ENCODE measurements around the gene HSD3B7.

The HSD3B7 gene

DNA sequence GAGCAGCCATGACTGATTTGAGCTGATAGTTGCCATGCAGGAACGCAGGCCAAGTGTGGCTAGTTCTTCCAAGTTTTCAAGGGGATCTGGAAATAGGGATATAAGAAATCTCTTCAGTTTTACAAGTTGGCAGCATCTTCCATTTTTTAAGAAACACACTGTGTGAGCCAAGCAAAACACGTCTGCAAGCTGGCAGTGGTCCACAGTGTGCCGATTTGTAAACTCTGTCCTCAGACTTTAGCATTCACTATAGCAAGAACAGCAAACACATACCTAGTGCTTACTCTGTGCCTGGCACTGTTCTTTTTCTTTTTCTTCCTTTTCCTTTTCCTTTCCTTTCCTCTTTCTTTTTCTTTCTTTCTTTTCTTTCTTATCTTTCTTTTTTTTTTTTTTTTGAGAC is 33.3 kb upstream of the HSD3B7 start:
- no peak for FAIRE-seq
- DNase-seq (ENCODE audit: insufficient read length, low spot score): no peak
- TF ChIP-seq, protein P1, sequence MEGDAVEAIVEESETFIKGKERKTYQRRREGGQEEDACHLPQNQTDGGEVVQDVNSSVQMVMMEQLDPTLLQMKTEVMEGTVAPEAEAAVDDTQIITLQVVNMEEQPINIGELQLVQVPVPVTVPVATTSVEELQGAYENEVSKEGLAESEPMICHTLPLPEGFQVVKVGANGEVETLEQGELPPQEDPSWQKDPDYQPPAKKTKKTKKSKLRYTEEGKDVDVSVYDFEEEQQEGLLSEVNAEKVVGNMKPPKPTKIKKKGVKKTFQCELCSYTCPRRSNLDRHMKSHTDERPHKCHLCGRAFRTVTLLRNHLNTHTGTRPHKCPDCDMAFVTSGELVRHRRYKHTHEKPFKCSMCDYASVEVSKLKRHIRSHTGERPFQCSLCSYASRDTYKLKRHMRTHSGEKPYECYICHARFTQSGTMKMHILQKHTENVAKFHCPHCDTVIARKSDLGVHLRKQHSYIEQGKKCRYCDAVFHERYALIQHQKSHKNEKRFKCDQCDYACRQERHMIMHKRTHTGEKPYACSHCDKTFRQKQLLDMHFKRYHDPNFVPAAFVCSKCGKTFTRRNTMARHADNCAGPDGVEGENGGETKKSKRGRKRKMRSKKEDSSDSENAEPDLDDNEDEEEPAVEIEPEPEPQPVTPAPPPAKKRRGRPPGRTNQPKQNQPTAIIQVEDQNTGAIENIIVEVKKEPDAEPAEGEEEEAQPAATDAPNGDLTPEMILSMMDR (IDR thresholded peaks at IDR 0.05; ENCODE audit: insufficient read depth, missing control alignments): no peak

DNA sequence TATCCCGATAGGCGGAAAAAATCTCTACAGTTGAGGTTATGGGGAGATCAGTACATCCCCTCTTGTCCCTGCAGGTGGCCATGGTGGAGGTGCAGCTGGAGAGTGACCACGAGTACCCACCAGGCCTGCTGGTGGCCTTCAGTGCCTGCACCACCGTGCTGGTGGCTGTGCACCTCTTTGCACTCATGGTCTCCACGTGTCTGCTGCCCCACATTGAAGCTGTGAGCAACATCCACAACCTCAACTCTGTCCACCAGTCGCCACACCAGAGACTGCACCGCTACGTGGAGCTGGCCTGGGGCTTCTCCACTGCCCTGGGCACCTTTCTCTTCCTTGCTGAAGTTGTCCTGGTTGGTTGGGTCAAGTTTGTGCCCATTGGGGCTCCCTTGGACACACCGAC is 31.9 kb upstream of the HSD3B7 start:
- DNase-seq (ENCODE audit: insufficient read length, low spot score): no peak
- TF ChIP-seq, protein P1 (IDR thresholded peaks at IDR 0.05; ENCODE audit: insufficient read depth, missing control alignments): no peak
- FAIRE-seq: no peak

DNA sequence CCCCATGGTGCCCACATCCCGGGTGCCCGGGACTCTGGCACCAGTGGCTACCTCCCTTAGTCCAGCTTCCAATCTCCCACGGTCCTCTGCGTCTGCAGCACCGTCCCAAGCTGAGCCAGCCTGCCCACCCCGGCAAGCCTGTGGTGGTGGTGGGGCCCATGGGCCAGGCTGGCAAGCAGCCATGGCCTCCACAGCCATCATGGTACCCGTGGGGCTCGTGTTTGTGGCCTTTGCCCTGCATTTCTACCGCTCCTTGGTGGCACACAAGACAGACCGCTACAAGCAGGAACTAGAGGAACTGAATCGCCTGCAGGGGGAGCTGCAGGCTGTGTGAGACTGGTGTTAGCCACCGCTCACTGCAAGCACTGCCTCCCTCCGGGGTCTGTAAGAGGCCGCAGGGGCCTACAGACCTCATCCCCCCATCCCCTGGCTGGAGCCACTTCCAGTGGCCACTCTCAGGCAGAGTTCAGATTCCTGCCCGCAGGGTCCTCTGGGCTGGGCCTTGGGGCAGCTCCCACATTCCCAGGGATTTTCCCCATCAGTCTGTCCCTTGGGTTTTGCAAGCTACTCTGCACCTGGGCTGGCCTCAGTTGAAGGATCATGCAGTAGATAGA is 31.4 kb upstream of the HSD3B7 start:
- no peak for DNase-seq (ENCODE audit: insufficient read length, low spot score)

DNA sequence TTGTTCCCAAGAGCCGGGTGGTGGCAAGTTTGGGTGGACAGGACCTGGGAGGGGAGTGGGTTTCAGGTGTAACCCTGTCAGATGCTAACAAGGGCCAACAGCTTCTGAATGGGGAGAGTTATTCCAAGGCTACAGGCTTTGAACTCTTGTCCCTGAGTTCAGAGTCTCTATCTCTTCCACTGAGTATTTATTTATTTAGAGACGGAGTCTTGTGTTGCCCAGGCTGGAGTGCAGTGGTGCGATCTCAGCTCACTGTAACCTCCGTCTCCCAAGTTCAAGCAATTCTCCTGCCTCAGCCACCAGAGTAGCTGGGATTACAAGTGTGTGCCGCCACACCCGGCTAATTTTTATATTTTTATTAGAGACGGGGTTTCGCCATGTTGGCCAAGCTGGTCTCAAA is 30.0 kb upstream of the HSD3B7 start:
- FAIRE-seq: no peak
- TF ChIP-seq, protein P1 (IDR thresholded peaks at IDR 0.05; ENCODE audit: insufficient read depth, missing control alignments): no peak
- DNase-seq (ENCODE audit: insufficient read length, low spot score): no peak

More for the DNA sequence above, 31.4 kb upstream of the HSD3B7 start:
- FAIRE-seq: no peak
- TF ChIP-seq, protein P1 (IDR thresholded peaks at IDR 0.05; ENCODE audit: insufficient read depth, missing control alignments): peak; percentile 85

DNA sequence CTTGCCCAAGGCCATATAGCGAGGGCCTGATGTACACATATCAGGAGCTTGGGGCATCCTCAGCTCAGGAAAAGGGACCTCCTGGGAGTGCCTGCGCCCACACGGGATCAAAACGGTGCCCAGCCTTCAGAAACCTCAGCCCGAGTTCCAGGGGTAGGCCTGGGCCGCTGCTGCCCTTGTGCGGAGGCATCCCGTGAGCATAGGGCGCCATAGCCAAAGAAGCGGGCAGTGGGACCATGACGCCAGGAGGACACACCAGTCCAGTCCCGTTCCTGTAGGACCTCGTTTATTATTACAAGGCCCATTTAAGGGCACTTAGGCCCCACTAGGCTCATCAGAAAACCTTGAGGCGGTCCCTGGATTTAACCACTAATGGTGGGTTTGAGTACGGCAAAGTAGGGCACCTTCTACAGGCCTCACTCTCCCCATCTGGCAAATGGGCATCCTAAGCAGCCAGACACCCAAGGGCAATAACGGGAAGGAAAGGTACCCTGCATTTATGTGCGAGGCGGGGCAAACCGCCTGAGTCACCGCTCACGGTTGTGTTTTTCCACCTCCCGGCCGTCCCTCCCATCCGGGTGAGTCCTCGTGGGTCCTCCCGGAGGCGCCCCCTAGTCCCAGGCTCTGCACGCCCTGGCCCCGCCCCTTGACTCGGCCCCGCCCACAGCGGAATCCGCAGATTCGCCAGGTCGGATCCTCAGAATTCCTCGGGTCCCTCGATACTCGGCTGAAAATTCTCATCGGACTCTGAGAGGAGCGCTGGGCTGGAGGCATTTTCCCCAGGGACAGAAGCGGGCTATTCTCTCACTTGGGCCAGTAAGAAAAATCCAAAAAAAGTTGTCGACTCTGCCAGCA is 28.2 kb upstream of the HSD3B7 start:
- DNase-seq (ENCODE audit: insufficient read length, low spot score) (no peak), FAIRE-seq (no peak)
- TF ChIP-seq, protein P1 (IDR thresholded peaks at IDR 0.05; ENCODE audit: insufficient read depth, missing control alignments): peak; percentile 24

DNA sequence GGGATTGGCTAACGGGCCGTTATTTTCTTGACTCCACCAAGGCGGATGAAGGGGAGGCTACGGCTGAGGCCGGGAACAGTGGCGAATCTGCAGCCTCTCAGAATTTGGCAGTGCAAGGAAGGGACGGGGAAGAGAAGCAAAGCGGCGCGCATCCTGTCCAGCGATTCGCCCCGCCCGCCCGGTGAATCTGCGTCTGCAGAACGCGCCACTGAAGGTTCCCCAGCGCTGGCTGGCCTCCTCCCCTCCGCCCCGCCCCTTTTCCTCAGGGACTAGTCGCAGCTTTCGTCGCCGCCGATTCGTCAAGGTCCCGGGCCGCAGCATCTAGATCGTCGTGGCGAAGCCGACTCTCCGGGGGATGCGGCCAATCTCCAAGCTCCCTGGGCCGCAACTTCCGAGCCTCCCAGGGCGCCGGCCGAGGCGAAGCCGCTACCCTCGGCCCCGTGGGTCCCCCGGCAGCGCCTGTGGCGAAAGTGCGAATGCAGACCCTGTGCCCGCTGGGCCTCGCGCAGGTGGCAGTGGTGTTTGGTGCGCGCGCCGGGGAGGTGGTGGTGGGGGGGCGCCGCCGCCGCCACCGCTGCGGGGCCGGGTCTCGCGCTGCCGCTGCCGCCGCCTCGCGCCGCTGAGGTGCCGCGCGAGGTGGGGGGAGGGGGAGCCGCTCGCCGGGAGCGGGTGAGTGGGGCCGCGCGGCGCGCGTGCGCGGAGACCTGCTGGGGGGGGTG is 27.4 kb upstream of the HSD3B7 start, which contains the start of gene SETD1A:
TSS of gene SETD1A (plus strand) at position 299 of the 719 bp plus-strand sequence. CDS start 978 bp downstream, outside the sequence.
- DNase-seq (ENCODE audit: insufficient read length, low spot score) (peak; percentile 84), FAIRE-seq (no peak)
- TF ChIP-seq, protein P1 (IDR thresholded peaks at IDR 0.05; ENCODE audit: insufficient read depth, missing control alignments): no peak

Data from D721Med (cell line).